GM19397 (cell line): Measurements from ENCODE around the gene SRPX2.

ENCODE experiments used
- ATAC-seq: cut with Tn5 transposase; IDR thresholded peaks from one replicate; pipeline ENCODE4 v1.9.1; 2021; ENCODE audit warnings: mild to moderate bottlenecking, moderate library complexity; ENCODE audit not compliant: unreplicated experiment

Gene SRPX2

GRCh38 chrX:100643956-100644860 lies at the start of gene SRPX2:
Gene SRPX2, plus strand, starts transcription at chrX:100644199. Its CDS starts 2,124 bp downstream, at chrX:100646323.
- no peak for ATAC-seq

GRCh38 chrX:100596601-100597000 lies 47.4 kb upstream of the SRPX2 start:
- ATAC-seq = no peak

GRCh38 chrX:100599456-100599855 lies 44.5 kb upstream of the SRPX2 start:
- no peak for ATAC-seq

DNA sequence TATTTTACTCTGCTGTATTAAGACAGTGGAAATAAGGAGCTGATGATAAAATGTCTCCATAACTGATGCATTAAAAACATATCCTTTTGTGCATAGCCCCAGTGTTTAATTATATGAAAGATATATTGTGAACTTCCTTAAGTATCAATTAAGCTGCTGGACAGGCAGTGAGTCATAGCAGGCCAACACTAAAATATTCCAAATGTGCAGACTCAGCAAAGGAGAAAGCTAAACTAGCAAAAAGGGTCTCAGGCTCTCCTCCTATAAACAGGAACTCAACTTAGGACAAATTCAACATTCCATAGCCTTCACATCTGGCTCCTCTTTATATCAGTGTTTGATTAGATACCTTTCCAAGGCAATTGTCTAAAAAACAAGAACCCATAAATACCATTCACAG lies 43.7 kb upstream of the SRPX2 start:
- no peak for ATAC-seq

GRCh38 chrX:100600758-100601157 lies 43.2 kb upstream of the SRPX2 start:
- peak; percentile 55 for ATAC-seq

- no peak for ATAC-seq
These were observed 37.2 kb upstream of the SRPX2 start for GRCh38 chrX:100606753-100607152.

DNA sequence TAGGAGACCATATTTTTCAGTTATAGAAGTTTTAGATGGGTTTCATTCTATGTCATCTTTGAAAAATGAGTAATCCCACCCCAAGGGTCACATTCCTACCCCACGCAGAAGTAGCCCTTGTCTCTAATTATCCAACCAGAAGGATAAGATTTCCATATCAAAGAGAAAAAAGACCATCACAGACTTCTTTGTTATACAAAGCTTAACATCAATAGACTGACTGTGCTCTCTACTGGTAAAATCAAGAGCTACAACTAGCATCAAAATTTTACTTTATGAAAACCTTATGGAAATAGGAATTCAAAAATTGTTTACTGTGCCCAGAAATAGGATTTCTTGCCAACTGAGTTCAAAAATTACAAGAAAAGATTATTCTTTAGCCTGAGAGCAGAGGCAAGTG lies 34.4 kb upstream of the SRPX2 start:
- no peak for ATAC-seq

GRCh38 chrX:100611951-100612350 lies 32.0 kb upstream of the SRPX2 start:
- no peak for ATAC-seq

GRCh38 chrX:100615005-100615404 lies 29.0 kb upstream of the SRPX2 start:
- ATAC-seq = peak; percentile 99

DNA sequence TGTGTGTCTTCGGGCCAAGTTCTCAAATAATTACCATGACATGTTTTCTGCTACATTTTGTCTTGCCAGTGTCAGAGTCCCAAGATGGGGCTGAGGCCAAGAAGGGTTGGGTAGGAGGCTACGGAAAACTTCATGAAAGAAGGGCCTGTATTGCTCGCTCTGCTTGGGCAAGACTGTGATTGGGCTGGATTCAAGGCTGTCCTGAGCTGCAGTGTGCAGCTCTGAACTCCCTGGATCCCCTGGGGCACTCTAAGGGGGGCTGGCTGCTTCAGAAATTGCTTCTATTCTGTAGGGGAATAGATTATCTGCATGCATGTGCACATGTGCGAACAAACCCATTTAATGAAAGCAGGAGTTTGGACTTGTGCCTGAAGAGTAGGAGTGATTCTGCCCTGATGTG lies 21.0 kb upstream of the SRPX2 start:
- ATAC-seq = no peak

DNA sequence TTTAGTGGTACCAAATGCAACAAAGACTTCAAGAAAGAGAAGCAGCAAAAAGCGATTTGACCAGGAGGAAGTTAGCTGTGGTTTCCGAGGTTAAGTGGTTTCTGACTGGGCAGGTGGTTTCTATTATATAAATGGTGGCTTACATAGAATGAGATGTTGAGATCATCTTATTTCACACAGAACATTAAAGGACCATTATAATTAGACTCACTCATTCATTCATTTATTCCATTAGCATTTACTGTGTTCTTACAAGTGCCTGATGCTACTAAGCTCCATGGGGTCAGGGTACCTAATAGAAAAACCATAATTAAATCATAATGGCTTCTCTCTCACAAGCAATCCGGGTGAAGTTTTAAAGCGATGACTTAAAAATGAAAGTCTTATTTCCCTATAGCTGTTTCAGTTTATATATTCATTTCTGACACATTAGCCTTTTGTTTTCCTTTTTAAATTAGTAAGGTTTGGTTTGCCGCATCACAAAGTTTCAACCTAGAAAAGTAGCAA lies 18.0 kb upstream of the SRPX2 start:
- peak; percentile 97 for ATAC-seq

DNA sequence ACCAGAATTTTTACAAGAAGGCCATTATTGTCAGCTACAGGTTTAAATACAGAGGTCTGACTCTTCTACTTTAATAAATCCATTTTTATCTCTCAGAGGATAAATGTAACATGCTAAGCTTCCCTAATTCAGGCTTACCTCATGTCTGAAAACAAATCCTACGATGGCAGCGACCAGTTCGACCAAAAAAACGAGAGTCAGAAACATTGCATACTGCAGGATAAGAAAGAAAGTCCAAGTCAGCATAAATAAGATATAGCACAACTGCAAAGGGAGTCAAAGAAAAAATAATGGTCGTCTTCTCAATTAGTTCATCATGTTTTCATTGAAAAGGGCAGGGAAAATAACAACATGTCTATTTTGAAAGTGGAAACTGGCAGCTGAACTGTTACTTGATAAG lies 9.0 kb upstream of the SRPX2 start:
- ATAC-seq = no peak

- ATAC-seq = no peak
These were observed 8.0 kb upstream of the SRPX2 start for GRCh38 chrX:100635989-100636320.

GRCh38 chrX:100636321-100636991 lies 7.5 kb upstream of the SRPX2 start, which contains the start of gene TSPAN6:
Gene TSPAN6, minus strand, starts transcription at chrX:100636806. Its CDS starts 112 bp downstream, at chrX:100636694.
- ATAC-seq = peak; percentile 98

DNA sequence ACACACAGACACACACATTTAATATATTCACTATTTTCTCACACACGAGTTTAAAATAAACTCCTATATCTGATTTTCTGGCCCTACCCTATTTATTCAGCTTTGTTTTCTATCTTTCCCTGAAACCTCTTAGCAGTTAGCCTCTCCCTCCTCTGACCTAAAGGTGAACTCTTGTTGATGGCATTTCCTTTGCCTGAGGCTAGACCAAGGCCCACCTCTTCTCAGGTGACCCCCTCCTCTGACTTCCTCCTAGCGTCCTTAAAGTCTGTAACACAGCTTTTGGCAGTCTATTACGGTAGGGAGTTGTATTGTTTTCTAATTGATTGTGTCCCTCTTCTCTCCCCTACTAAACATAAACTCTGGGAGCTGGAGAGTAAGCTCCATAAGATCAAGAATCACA lies 1.7 kb upstream of the SRPX2 start:
- no peak for ATAC-seq

DNA sequence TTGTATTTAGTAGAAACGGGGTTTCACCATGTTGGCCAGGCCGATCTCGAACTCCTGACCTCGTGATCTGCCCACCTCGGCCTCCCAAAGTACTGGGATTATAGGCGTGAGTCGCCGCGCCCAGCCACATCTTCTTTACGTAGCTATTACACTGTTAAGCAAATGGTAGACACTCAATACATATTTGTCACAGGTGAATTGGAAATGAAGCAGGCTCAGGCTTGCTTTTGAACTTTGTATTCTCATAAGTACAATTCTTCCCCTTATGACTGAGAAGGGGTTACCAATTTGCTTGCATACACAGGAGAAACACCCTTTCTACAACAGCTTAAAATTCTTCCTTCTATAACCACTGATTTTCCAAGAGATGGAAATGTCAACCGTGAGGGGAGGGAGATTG lies 787 bp upstream of the SRPX2 start:
- no peak for ATAC-seq

DNA sequence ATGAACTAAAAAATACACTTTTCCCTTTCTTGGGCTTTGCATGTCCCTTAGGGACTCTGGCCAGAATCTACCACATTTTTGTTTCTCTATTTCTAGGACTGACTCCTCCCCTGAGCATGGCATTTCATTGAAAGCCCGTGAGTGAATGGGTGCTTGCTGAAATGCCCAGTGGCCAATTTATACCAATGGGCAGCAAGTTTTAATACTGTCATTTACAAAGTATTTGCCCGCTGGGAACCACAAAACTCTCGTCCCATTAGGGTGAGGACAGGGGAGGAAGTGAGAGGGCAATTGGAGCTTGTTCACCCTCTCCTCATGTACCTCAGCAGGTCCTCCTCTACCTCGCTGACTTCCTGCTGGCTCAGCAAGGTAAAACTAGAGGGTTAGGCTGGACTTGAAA lies 1.1 kb downstream of the SRPX2 start:
- ATAC-seq = no peak

GRCh38 chrX:100647095-100647494 lies 3.1 kb downstream of the SRPX2 start:
- no peak for ATAC-seq

DNA sequence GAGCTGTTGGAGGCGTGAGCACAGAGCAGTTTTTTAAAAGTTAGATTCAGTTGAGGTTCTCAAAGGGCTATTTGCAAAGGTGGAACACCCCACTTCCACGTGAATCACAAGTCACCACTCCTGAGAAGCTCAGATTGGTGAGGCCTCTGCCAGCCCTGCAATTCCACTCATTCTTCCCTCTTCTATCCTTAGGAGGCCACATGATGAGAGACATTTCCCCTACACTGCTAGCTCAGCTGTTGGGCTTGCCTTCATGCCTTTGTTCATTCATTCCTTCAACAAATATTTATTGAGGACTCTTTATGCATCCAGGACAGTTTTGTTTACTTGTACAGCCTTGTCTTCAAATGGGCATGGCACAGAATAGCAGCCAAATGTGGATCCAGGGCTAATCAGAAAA lies 3.7 kb downstream of the SRPX2 start:
- no peak for ATAC-seq

DNA sequence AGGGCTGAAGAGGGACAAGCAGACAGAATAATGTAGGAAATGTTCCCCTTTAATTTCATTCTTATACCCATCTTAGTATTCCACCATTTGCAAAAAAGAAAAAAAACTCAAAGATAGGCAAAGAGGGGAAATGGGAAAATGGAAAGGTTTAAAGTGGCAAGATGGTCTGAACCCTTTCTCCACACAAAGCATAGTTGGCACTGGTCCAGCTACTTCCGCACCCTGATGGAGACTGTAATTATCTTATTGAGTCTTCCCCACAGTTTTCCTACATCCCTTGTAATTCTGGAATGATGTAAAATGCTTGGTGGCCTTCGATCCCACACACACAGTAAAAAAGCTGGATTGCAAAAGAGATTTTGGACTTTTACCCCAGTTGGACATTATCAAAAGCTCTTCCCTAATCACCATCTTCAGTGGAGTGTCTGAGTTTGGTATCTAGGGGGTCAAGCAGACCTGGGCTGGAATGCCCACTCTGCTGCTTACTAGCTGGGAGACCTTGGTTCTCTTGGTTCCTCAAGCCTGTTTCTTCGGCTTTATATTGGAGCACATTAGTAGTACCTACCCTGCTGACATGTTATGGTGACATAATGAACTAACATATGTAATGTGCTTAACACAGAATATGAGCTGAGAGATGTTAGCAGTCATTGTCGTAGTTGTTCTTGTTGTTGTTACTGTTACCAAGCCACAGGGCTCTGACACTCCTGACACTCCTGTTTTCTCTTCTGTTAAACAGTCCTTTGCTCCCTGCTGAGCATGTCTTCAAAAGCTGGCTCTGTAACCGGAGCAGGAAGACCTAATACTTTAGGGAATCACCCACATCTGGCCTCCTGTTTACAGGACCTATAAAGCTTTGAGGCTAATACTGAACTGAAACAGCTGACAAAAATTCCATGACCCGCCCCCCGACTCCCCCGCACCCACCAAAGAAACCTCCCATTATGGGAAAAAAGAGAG lies 4.7 kb downstream of the SRPX2 start:
- no peak for ATAC-seq
